Activated CD8-positive, alpha-beta memory T cell treated with anti-CD3 and anti-CD28 coated beads for 36 hours (primary cell): ENCODE data around the gene HMGB3. TPM values are rescaled to one million over a fixed set of nuclear protein-coding genes. Genes with fewer than 3 reads are reported as not detected.
"Not testable (repeated sequence)": the region's sequence is repeated elsewhere in the genome, so short reads cannot be mapped to it uniquely, and the experiment has no call there.

Source experiments
- CTCF ChIA-PET: fragments of 350-600 bp; sonication (Branson Sonifier 250); formaldehyde crosslinking; loops from one replicate; lab custom pipeline; 2021; ENCODE audit warnings: antibody characterized with exemption; lab: Charles Lee
- POLR2A ChIA-PET: fragments of 350-600 bp; sonication (Branson Sonifier 250); formaldehyde crosslinking; loops from one replicate; lab custom pipeline; 2021; ENCODE audit warnings: antibody characterized with exemption; lab: Charles Lee
- total RNA-seq, 2 experiments: library from RNA; stranded (reverse); gene quantifications; one replicate each; pipeline ENCODE4 v1.2.3, GENCODE V29; 2021

The HMGB3 gene
- total RNA-seq, 2 experiments from 2014 or later = 32.0 to 33.2 TPM

- ChIA-PET POLR2A (interaction anchor here (0.7 kb wide), 1 partner anchor 40 kb away, joined by 5 read pairs; no protein-coding TSS in a partner anchor), CTCF (interaction anchor here (0.8 kb wide), 1 partner anchor 105 kb away, joined by 4 read pairs; no protein-coding TSS in a partner anchor)
Measured at GRCh38 chrX:150975655-150976390, 7.3 kb upstream of the HMGB3 start.

GRCh38 chrX:150977411-150978162 is 5.5 kb upstream of the HMGB3 start:
- CTCF ChIA-PET = no interaction called here

DNA sequence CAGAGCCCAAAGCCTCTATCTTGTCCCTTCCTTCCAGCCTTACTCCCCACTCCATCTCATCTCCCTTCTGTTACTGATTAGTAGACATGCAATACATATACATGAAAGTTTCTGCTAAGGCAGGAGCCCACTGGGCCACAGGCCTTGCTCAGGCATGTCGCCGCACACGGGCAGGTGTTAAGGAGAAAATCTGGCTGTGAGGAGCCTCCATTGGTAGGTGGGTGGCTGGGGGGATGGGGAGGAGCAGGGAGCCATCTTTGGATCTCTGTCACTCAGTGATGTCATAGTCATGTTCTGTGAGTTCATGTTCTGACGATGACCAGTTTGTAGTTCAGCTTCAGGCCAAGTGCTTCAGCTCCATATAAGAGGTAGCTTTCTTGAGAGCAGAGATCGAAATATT is 2.9 kb upstream of the HMGB3 start:
- ChIA-PET CTCF (no interaction called here), POLR2A (no interaction called here)

More at GRCh38 chrX:150977411-150978162, 5.5 kb upstream of the HMGB3 start:
- POLR2A ChIA-PET = no interaction called here

- POLR2A ChIA-PET = no interaction called here
- CTCF ChIA-PET = no interaction called here
Measured at GRCh38 chrX:150980711-150981110, 2.4 kb upstream of the HMGB3 start.

DNA sequence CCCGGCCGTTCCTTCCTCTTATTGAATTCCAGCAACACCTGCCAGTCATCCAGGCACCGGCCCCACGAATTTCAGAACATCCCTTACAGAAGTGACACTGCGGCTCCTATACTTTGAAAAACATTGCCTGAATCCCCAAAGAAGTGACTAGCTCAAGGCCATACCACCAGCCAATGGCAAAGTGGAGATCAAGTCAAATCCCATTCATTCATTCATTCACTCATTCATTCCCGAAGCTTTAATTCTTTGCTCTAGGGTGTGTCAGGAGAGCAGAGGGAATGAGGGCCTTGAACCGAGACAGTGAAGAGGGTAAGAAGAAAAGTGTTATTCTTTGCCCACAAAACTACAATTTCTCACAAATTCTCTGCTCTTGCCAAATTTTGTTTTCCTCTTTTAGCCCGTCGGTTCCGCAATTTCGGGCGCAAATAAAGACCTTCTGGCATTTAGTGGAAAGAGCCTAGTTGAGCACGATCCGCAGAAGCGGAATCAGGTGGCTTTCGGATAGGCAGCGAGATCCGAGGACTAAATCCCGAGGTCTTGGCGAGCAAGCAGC is 824 bp upstream of the HMGB3 start:
- CTCF ChIA-PET = interaction anchor here (2.1 kb wide), 1 partner anchor 210 kb away, joined by 9 read pairs; no protein-coding TSS in a partner anchor

GRCh38 chrX:150983521-150984168 is 510 bp downstream of the HMGB3 start:
- POLR2A ChIA-PET = no interaction called here
- CTCF ChIA-PET = interaction anchor here (0.5 to 2.1 kb wide), 2 partner anchors 154 to 212 kb away, joined by 3 to 9 read pairs; no protein-coding TSS in a partner anchor

More for the DNA sequence above, 824 bp upstream of the HMGB3 start:
- POLR2A ChIA-PET = no interaction called here

GRCh38 chrX:150984169-150984824 is 1.2 kb downstream of the HMGB3 start:
- CTCF ChIA-PET = no interaction called here
- POLR2A ChIA-PET = no interaction called here

- POLR2A ChIA-PET, CTCF ChIA-PET: not testable (repeated sequence)
Measured at GRCh38 chrX:150987687-150988086, 4.6 kb downstream of the HMGB3 start.

GRCh38 chrX:150989420-150989819 is 6.3 kb downstream of the HMGB3 start:
- ChIA-PET POLR2A (no interaction called here), CTCF (no interaction called here)

- CTCF ChIA-PET = interaction anchor here (1.2 kb wide), 1 partner anchor 219 kb away, joined by 3 read pairs; no protein-coding TSS in a partner anchor
- POLR2A ChIA-PET = no interaction called here
Measured at GRCh38 chrX:150990910-150991309, 7.8 kb downstream of the HMGB3 start.

- ChIA-PET POLR2A (no interaction called here), CTCF (no interaction called here)
Measured at GRCh38 chrX:151000861-151001331, 17.8 kb downstream of the HMGB3 start.

GRCh38 chrX:151004085-151004484 is 20.9 kb downstream of the HMGB3 start:
- CTCF ChIA-PET = no interaction called here
- POLR2A ChIA-PET = no interaction called here

- ChIA-PET POLR2A (no interaction called here), CTCF (no interaction called here)
Measured at GRCh38 chrX:151006410-151007109, 23.4 kb downstream of the HMGB3 start.

GRCh38 chrX:151009582-151009981 is 26.4 kb downstream of the HMGB3 start:
- ChIA-PET POLR2A (no interaction called here), CTCF (no interaction called here)

GRCh38 chrX:151013164-151013743 is 30.1 kb downstream of the HMGB3 start:
- ChIA-PET CTCF (no interaction called here), POLR2A (no interaction called here)

GRCh38 chrX:151015684-151016083 is 32.5 kb downstream of the HMGB3 start:
- CTCF ChIA-PET = no interaction called here
- POLR2A ChIA-PET = no interaction called here

GRCh38 chrX:151019856-151020255 is 36.7 kb downstream of the HMGB3 start:
- ChIA-PET CTCF (no interaction called here), POLR2A (no interaction called here)

- ChIA-PET CTCF (no interaction called here), POLR2A (no interaction called here)
Measured at GRCh38 chrX:151030845-151031244, 47.7 kb downstream of the HMGB3 start.
